ENCODE results near the gene ADORA1.

DNA sequence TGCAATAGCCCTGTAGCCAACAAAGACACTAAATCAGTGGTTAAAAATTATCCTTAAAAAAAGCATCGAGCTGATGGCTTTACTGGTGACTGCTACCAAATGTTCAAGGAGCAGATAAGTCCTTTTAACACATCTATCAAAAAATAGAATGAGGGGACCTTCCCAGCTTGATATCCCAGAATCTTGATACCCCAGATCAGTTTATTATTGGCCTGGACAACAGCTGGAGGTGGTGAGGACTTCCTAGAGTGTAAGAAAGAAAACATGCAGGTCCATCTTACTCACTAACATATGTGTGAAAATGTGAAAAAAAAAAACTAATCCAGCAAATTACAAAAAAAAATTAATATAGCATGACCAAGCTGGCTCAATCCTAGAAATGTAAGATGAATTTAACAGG lies 80.7 kb downstream of the ADORA1 start:
- no peak for TF ChIP-seq CTCF (IDR thresholded peaks at IDR 0.05; ENCODE audit: low read length)
- TF ChIP-seq EZH2 (IDR thresholded peaks at IDR 0.05; ENCODE audit: borderline replicate concordance, low read length): no peak

All from OCI-LY1 (cell line).